AG20443 (cell line): ENCODE data around the gene MYBPC2.
"Not testable (repeated sequence)": the region's sequence is repeated elsewhere in the genome, so short reads cannot be mapped to it uniquely, and the experiment has no call there.

ENCODE experiments used
- DNase-seq: peaks from one replicate; pipeline ENCODE4 v3.0.0; 2012; ENCODE audit warnings: low spot score, mixed read lengths

Gene MYBPC2

DNA sequence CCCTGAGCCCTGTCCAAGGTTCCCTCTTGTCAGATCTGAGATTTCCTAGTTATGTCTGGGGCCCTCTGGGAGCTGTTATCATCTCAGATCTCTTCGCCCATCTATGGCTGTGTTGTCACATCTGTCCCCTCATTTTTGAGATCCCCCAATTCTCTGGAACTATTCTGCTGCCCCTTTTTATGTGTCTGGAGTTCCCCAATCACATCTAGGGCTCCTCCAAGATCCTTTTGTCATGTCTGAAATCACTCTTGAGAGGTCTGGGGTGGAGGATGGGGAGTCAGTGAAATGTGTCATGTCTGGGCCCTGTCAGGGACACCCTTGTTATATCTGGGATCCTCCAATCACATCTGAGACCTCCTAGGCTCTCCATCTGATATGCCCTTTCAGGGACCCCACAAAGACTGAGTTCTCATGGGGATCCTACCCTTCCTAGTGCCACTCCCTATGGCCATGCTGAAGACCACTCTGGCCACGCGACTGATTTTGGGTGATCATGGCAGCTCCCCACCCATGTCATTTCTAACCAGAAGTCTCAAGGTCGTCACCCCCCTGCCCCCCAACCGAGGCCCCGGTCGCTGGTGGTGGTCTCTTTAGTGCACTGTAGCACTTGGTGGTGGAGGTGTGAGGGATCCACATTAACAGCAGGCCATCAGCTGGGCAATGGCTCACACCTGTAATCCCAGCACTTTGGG, 3.8 kb upstream of the MYBPC2 start:
- no peak for DNase-seq

GRCh38 chr19:50430888-50431342, 1.8 kb upstream of the MYBPC2 start:
- DNase-seq: no peak

DNA sequence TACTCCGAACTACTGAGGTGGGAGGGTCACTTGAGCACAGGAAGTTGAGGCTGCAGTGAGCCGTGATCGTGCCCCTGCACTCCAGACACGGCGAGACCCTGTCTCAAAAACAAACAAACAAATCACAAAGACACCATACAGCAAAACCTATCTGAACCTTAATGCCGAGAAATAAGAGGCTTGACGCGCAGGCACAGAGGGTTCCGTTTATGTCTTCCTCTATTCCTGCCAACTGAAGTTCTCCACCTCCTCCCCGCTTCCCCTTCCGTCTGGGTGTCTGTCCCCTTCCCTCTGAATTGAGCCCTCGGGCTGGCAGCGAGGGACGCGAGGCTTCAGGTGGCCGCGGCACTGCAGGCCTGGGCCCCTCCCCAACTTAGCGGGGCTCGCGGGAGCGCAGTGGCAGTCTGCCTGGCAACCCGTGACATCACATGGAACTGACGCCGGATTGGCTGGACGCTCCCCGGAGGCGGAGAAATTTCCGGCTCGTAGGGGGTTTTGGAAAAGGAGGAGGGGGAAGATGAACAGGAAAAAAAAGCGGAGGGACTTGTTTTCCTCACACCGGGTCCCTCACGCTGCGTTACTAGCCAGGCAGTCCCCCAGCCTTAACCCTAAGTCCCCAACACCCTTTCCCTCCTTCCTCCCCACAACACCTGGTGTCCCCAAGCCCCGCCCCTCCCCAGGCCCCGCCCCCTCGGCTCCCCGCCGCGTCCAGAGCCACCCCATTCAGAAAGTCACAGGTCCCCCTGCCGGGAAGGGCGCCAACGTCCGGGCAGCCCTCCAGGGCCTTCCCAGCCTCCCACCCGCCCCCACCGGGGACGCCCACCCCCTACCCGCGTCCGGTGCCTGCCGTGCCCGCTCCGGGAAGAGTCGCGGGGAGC, 1.1 kb upstream of the MYBPC2 start:
- DNase-seq: peak; percentile 94

- no peak for DNase-seq
Measured at GRCh38 chr19:50433201-50434180, 799 bp downstream of the MYBPC2 start.

- no peak for DNase-seq
Measured at GRCh38 chr19:50434525-50434924, 1.8 kb downstream of the MYBPC2 start.

DNA sequence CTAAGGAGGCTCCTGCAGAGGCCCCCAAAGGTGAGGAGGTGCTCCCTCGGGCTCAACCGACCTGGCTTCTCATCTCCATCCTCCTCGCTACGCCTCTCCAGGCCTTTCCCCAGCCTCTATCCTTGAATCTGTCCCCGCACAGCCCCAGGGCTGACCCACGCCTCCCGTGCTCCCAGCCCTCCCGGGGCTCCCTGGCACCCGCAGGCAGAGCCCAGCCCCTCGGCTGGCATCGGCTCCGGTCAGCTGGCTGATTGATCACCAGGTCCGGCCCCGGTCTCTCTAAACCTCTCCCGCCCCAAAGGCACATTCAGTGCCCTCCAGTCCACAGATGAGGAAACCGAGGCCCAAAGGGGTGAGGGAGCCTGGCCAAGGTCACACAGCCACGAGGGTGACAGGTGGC, 2.5 kb downstream of the MYBPC2 start:
- DNase-seq: no peak

DNA sequence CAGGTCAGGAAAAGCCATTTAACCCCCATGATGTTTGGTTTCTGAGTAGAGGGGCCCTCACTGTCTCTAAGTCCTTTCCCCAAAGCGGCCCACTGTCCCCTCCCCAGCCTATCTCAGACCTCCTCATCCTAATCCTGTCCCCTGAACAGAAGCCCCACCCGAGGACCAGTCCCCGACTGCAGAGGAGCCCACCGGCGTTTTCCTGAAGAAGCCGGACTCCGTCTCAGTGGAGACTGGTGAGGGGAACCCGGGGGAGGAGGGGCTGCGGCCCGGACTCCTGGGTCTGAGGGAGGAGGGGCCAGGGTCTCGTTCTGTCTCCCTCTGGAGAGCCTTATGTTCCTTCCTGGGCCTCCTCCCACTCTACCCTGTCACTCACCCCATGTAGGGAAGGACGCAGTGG, 2.9 kb downstream of the MYBPC2 start:
- DNase-seq: no peak

DNA sequence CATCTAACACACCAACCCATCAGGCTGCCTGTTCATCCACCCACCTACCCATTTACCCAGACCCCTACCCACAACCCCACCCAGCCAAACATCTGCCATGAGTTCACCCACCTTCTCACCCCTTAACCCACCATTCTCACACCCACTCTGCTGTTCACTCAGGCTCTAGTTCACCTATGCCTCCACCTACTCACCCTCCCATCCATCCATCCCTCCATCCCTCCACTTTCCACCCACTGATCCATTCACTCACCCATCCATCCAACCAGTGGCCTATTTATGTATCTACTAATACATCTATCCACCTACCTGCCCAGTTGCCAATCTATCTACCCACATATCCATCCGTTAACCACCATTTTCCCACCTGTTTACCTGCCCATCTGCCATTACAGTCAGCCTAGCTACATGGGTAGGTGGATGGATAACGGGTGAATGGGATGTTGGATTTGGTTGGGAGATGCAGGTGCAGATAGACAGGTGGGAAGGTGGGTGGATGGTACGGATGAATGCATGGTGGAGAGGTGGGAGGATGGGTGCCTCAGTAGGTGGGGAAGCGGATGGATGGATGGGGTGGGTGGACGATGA, 5.3 kb downstream of the MYBPC2 start:
- no peak for DNase-seq

DNA sequence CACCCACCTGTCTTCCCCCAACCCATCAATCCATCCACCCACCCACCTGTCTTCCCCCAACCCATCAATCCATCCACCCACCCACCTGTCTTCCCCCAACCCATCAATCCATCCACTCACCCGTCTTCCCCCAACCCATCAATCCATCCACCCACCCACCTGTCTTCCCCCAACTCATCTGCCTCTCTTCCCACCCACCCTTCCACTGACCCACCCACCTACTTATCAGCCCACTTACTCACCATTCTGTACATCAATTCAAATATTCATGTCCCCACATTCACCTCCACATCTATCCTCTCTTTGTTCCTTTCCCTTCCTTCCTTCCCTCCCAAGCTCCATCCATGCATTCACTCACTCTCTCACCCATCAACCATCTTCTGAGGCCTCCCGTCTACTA, 6.4 kb downstream of the MYBPC2 start:
- not testable (repeated sequence) for DNase-seq

DNA sequence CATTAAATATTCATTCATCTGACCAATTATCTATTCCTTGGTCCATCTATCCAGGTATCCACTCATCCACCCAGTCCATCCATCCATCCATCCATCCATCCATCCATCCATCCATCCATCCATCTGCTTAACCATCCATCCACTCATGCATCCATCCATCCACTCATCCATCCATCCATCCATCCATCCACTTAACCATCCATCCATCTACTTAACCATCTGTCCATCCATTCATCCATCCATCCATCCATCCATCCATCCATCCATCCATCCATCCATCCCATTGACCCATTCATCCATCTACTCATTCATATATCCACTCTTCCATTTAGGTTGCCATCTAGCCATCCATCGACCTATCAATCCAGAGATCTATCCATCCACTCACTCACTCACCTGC, 11.4 kb downstream of the MYBPC2 start:
- no peak for DNase-seq

DNA sequence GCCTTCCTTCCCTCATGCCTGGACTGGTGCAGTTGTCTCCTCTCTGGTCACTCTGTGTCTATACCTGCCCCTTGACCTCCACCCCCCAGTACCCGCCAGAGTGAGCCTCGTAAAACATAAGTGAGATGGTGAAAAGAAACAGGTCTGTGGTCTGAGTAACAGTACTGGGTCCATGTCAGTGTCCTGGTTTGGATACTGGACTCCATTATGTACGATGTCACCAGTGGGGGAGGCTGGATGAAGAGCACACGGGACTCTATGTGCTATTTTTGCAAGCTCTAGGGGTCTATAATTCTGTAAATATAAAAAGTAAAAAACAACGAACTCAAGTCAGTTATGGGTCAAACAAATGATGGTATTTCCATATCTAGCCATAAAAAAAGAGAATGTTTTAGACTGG, 14.4 kb downstream of the MYBPC2 start:
- DNase-seq: no peak

DNA sequence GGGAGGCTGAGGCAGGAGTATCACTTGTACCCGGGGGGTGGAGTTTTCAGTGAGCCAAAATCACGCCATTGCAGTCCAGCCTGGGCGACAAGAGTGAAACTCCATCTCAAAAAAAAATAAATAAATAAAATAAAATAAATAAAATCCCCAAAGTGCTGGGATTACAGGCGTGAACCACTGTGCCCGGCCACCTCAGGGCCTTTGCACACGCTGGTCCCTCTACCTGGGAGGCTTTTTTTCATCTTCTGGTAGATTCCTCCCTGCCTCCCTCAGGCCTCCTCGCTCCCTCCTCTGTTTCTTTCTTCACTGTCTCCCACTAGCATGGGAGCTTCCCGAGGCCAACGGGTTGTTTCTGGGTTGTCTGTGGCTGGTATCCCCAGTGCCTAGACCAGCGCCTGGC, 15.1 kb downstream of the MYBPC2 start:
- no peak for DNase-seq

- no peak for DNase-seq
Measured at GRCh38 chr19:50449236-50449899, 16.7 kb downstream of the MYBPC2 start.

DNA sequence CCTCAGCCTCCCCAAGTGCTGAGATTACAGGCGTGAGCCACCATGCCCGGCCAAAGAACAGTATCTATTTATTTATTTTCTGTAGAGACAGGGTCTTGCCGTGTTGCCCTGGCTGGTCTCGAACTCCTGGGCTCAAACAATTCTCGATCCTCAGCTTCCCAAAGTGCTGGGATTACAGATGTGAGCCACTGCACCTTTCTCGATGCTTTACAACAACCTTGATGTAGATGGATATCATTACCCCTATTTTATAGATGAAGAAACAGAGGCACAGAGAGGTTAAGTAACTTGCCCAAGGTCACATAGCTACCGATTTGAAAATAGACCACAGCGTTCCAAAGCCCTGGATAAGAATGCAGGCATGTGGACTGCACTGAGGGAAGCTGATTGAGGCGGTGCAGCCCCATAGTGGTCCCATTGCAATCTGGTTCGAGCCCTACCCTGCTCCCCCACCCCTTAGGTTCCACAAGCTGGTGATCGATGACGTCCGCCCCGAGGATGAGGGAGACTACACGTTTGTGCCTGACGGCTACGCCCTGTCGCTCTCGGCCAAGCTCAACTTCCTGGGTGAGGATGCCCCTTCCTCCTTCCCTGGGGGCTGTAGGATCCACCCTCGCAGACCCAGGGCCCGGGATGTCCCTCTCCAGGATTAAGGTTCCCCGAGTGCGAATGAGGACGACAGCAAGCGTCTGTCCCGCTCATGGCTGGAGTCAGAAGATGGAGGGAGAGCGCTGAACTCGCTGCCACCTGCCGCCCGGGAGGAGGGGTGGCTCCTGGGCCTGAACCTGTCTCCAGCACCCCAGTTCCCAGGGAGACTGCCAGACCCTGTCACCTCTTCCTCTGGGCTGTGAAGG, 17.9 kb downstream of the MYBPC2 start:
- DNase-seq: no peak

DNA sequence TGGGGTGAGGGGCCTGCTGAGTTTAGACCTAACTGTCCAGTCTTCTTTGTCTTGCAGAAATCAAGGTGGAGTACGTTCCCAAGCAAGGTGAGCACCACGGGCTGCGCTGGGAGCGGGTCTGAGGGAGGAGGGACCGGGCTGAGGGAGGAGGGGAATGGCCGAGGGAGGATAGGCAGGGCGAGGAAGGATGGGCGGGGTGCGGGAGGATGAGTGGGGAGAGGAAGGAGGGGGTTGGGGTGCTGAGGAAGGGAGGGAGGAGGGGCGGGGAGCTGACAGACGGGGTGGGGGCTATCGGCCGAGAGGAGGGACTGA, 18.5 kb downstream of the MYBPC2 start:
- no peak for DNase-seq

DNA sequence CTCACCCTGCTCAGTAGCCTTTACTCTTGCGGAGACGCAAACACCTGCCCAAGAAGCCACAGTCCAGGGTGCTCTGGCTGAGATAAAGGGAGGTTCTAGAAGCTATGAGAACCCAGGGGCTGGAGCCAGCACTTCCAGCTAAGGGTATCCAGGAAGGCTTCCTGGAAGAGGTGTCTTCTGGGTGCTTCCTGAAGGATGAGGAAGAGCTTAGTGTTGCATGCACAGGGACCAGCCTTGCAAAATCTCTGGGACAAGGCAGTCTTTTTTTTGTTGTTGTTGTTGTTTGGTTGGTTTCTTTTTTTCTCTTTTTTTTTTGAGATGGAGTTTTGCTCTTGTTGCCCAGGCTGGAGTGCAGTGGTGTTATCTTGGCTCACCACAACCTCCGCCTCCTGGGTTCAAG, 20.6 kb downstream of the MYBPC2 start:
- no peak for DNase-seq

DNA sequence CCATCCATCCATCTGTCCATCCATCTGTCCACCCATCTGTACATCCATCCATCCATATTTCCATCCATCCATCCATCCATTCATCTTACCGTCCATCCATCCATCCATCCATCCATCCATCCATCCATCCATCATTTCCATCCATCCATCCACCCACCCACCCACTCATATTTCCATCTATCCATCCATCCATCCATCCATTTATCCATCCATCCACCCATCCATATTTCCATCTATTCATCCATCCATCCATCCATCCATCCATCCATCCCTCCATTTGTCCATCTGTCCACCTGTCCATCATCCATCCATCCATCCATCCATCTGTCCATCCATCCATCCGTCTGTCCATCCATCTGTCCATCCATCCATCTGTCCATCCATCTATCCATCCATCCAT, 23.3 kb downstream of the MYBPC2 start:
- no peak for DNase-seq

GRCh38 chr19:50457300-50457699, 24.6 kb downstream of the MYBPC2 start:
- no peak for DNase-seq

DNA sequence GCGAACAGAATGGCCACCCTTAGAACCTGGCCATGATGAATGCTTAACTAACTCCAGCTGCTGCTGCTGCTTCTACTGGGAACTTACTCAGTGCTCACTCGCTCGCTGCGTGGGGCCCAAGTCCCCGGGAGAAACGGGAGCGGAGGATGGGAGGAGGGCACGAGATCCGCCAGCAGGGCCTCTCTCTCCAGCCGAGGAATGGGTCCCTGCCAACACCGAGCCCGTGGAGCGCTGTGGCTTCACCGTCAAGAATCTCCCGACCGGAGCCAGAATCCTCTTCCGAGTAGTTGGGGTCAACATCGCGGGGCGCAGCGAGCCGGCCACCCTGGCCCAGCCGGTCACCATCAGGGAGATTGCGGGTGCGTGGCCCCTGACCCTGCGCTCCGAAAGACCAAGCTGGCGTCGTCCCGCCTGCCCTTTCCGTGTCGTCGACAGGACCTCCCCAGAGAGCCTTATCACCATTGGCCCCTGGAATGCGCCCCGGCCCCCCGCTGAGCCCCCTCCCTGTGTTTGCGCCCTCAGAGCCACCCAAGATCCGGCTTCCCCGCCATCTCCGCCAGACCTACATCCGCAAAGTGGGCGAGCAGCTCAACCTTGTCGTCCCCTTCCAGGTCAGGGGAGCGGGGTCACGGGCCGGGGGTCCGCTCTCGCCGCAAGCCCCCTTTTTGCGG, 25.8 kb downstream of the MYBPC2 start:
- DNase-seq: peak; percentile 57

- no peak for DNase-seq
Measured at GRCh38 chr19:50459067-50459456, 26.4 kb downstream of the MYBPC2 start.
